Left cardiac atrium (tissue), 4 donors: Measurements from ENCODE around the gene KIF5C. TPM values are rescaled to one million over a fixed set of nuclear protein-coding genes. Genes with fewer than 3 reads are reported as not detected.

Experiments used
- ATAC-seq, 2 donors: fragments of 200-7000 bp; cut with Tn5 transposase; one replicate each; pipeline ENCODE4 v1.9.1; 2020; ENCODE audit warnings: mild to moderate bottlenecking in 2 of 2, moderate library complexity in 2 of 2
- DNase-seq: peaks from one replicate; pipeline ENCODE4 v3.0.0-alpha.2; 2020
- intact Hi-C, 2 donors: fragments of 100-400 bp; cut with DNase I; formaldehyde crosslinking; loops; one replicate each; pipeline versions ENCODE4 v1.14.1 to v1.15.1; 2022 to 2023
- total RNA-seq, 2 donors: library from RNA; stranded (reverse); fragmentation: NEBNext Ultra II Directional; extraction: Animal tissue kit (Norgen Biotek cat#: 25700); gene quantifications; one replicate each; pipeline ENCODE4 v1.2.1, GENCODE V29; 2021
- donor health status: DM: no; HTN: yes; CAD: no.
- donor health status: DM: no; HTN: yes; CAD: no; lungs with severe emphysema.
- donor health status: DM: yes; HTN: yes; CAD: no.
- donor health status: Dilated cardiomyopathy.

The KIF5C gene
- total RNA-seq, 2 donors from 2014 or later = 1.1 to 1.4 TPM

DNA sequence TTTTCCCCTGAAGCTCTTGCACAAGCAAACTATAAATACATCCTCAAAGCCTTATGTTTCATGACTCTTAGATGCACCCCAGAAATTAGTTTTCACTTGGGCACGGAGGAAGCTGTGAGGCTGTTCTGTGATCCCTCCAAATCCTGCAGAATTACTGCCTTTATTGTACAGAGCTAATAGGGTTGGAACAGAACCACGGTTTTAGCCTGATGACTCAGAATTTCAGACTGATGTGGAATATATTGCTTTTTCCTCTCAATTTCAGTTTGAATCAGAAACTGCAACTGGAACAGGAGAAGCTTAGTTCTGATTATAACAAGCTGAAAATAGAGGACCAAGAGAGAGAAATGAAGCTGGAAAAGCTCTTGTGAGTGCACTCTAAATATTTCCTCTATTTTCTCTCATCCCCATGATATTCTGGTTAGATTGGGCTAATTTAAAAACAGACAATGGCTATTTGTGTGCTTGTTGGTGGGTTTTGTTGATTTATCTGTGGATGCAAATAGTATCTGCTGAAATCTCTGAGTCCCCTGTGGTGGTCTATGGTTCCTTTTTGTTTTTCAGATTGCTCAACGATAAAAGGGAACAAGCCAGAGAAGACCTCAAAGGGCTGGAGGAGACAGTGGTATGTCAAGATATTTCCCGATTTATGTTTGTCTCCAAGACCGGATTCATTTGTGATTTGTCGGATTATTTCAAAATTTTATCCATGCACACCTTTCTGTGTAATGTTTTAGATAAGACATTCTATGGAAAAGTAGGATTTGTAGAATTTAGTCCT lies 125.3 kb downstream of the KIF5C start:
- intact Hi-C loops = no loop called here
- ATAC-seq (no peak), DNase-seq (no peak)

DNA sequence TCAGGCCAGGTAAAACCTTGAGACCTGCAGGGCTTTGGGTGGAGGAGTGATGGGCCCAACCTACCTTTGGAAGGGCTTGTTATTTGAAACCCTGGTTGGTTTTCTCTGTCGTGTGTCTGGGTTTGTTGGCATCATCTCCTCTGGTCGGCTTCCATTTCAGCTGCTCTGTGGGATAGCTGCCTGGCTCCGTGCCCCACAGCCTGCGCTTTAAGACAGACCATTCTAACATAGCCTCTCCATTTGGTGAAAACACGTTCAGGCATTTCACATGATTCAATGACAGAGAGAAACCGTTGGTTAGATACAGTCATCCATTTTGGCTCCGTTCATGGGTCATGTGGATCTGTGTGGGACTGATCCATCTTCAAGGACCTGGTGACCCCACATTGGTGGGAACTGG lies 126.5 kb downstream of the KIF5C start:
- no peak for DNase-seq
- no peak for ATAC-seq
- intact Hi-C loops = no loop called here

DNA sequence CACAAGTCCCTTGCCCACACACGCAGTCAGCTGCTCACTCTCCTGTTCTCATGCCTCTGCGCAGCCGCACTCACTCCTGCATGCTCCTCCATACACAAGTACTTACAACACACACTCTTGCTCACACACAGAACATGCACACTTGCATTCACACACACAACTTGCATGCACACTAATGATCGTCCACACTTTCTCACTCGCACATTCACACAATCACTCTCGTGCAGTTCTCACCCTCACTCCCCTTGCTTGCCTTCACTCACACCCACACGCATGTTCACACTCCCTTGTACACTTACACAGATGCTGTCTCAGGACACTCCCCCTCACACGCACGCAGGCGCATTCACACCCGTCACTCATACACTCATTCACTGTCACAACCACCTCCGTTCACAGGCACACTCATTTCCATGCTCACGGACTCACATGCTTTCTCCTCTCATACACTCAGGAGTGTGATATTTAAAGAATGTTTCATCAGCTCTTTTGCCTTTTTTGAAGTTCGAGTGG lies 127.4 kb downstream of the KIF5C start:
- no peak for ATAC-seq
- no peak for DNase-seq
- intact Hi-C loops = no loop called here

- DNase-seq (no peak), ATAC-seq (no peak)
- intact Hi-C loops = no loop called here
Observed at GRCh38 chr2:149002891-149003740, 128.1 kb downstream of the KIF5C start.

DNA sequence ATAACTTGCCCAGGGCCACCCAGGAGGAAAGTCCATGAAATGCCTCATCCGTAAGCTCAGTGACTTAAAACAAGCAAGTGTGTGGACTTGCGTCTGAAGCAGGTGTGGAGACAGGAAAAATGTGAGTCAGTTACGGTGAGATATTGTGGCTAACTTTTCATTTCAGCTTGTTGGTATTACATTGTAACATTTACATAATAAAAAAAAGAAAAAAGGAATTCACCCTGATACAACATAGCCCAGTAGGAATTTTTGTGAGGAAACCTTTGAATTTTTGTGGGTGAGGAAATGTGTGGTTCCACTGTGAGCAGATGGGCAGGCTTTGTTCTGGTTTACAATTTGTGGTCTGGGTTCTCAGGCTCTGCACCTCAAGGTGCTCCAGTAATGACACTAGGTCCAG lies 129.8 kb downstream of the KIF5C start:
- ATAC-seq (no peak), DNase-seq (no peak)
- intact Hi-C loops = no loop called here

DNA sequence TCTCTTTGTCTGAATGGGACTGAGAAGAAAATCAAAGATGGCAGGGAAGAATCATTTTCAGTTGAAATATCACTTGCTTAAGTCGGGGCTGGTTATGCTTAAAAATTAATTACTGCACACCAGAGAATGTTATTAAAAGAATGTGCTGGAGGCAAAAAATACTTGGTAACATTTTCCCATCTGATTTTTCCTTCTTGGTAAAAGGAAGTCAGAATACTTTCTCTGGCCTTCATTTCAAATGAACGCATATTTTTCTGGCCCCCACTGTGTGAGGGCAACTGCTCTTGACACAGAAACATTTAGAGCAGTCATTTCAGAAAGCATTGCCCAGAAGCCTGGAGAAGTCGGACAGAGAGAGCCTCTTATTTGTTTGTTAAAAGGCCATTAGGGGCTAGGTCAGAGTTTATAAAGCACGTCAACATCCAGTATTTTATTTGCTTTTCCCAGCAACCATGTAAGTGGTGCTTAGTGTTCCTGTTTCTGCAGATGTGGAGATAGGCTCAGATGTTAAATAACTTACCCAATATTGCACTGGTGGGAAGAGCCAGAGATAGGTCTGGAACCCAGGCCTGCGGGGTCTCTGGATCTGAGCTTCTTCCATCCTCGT lies 130.5 kb downstream of the KIF5C start:
- ATAC-seq = no peak
- intact Hi-C loops = no loop called here

GRCh38 chr2:149006883-149007543 lies 132.0 kb downstream of the KIF5C start:
- ATAC-seq (no peak), DNase-seq (no peak)
- intact Hi-C loops = no loop called here

More for the DNA sequence above, 130.5 kb downstream of the KIF5C start:
- no peak for DNase-seq

GRCh38 chr2:149008381-149008780 lies 133.4 kb downstream of the KIF5C start:
- intact Hi-C loops = no loop called here
- DNase-seq = no peak
- no peak for ATAC-seq

DNA sequence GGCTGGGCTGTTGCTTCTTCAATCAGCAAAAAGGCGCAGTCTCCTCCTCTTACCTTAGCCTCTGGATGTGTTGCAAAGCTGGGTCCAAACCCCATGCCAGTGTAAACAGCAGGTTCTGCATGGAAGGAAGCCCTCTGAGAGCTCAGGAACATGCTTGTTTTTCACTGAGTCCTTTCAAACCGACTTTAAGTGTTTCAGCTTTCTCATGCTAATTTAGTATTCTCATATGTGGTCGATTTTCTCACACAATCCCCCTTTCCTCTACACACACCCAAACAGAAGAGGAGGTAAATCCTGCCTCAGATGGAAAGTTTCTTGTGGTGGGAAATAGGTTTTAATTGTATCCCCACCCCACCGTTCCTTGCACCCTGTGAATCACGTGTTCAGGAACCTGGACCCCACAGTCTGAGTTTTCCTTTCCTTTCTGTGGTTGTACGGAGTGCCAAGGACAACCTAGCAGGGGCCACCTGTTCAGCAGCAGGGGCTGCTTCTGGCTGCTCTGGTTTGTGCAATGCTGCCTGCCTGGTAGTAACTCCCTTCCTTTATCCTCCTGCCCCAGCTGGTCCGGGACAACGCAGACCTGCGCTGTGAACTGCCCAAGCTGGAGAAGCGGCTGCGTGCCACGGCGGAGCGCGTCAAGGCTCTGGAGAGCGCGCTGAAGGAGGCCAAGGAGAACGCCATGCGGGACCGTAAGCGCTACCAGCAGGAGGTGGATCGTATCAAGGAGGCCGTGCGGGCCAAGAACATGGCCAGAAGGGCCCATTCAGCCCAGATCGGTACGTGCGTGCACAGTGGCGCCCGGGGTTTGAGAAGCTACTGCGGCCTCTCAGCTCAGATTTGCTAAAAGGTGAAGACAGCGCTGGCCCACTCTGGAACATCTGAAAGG lies 134.8 kb downstream of the KIF5C start:
- intact Hi-C loops = no loop called here
- no peak for DNase-seq
- ATAC-seq = no peak

DNA sequence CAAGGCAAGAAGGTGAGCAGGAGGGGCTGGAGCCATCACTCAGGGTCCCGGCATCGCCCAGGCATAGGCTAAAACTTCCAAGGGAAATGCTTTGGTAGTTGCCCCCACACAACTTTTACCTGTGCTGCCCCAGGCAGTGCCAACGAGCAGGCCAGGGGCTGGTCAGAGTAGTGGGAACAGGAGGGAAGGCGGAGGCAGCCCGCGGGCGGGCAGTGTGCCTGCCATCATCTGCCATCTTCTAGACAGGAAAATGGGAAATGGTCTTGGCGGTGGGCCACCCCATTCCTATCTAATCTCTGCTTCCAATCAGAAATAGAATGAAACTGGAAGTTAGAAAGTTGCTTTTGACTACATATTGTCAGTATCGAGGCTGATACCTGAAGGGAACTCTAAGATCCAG lies 137.5 kb downstream of the KIF5C start:
- ATAC-seq (no peak), DNase-seq (no peak)
- intact Hi-C loops = no loop called here

- no peak for DNase-seq
- no peak for ATAC-seq
- intact Hi-C loops = loop anchor here in 1 of 2 donors (5.0 kb wide), 1 partner anchor 547 kb away; no protein-coding TSS in a partner anchor
Observed at GRCh38 chr2:149015501-149015900, 140.5 kb downstream of the KIF5C start.

- no peak for ATAC-seq
- intact Hi-C loops = loop anchor here in 1 of 2 donors (5.0 kb wide), 1 partner anchor 546 kb away; no protein-coding TSS in a partner anchor
- no peak for DNase-seq
Observed at GRCh38 chr2:149015926-149016563, 141.0 kb downstream of the KIF5C start.

- DNase-seq = peak; percentile 81
- intact Hi-C loops = loop anchor here (1.0 to 5.0 kb wide), 2 partner anchors 544 to 545 kb away; no protein-coding TSS in a partner anchor
- ATAC-seq = peak; percentile 73 to 77
Observed at GRCh38 chr2:149017116-149017985, 142.3 kb downstream of the KIF5C start.

DNA sequence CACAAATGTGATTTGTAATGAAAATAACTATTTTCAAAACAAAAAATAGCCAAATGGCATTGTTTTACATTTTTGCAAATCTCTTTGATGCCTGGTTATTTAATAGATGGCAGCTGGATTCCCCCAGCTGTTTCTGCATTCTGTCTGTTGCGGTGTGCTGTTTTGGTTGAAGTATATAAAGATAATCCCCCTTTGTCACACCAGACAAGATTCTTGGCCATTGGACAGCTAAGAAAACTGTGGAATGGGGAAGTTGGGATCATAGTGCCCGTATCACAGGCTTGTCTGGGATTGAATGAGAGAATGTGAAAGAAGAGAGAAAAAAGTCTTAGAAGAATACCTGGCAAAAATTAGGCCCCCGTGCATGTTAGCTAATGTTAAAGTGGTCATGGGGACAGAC lies 144.0 kb downstream of the KIF5C start:
- ATAC-seq (no peak), DNase-seq (no peak)
- intact Hi-C loops = loop anchor here in 1 of 2 donors (5.0 kb wide), 1 partner anchor 543 kb away; no protein-coding TSS in a partner anchor

DNA sequence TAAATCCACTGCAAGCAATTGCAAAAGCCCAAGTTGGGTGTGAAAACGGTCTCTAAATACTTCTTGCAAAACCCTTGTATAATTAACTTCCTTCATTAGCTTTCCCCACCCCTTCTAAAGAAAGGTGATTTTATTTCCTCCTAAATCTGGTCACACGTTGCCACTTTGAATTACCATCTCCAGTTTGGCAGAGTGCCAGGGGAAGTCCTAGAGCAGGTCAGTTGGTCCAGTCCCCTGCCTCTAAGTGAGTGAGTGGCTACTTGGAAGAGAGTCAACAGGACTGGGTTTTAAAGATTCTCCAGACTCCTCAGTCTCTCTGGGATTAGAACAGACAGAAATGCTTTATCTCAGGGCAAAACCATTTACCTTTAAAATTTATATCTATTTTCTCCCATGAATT lies 144.7 kb downstream of the KIF5C start:
- intact Hi-C loops = loop anchor here in 1 of 2 donors (5.0 kb wide), 1 partner anchor 543 kb away; no protein-coding TSS in a partner anchor
- DNase-seq (no peak), ATAC-seq (no peak)

DNA sequence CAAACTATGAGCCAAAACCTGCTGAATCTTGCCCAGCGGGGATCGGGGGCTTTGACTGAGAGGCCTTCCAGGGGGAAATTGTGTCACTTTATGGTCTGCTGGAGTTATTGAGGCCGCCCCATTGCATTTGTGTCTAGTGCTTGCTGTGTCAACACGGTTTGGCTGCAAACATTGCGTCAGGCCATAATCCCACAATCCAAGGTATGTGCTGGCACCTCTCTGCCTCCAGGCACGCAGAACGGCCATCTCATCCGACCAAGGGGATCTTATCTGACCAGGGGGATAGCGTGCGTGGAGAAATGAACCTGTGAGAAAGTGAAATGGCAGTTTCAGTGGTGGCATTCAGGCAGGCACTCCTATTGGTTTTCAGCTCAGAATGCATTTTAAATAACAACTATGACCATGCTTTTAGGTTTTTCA lies 145.4 kb downstream of the KIF5C start:
- intact Hi-C loops = no loop called here
- DNase-seq (no peak), ATAC-seq (no peak)
